Mucosa of rectum (tissue), 2 donors: Measurements from ENCODE around the gene KCNIP4.

ENCODE experiments used
- H3K27ac ChIP-seq, 2 donors: one replicate each; pipeline ENCODE4 v1.7.0; 2013; ENCODE audit warnings: inconsistent platforms in 2 of 2, low read depth in 2 of 2, low read length in 2 of 2
- H3K27me3 ChIP-seq, 2 donors: one replicate each; pipeline ENCODE4 v1.7.0; 2013; ENCODE audit warnings: low read length in 2 of 2; ENCODE audit not compliant: control insufficient read depth in 2 of 2, insufficient read depth in 2 of 2
- H3K36me3 ChIP-seq, 2 donors: one replicate each; pipeline ENCODE4 v1.7.0; 2013; ENCODE audit warnings: low read length in 2 of 2; ENCODE audit not compliant: control insufficient read depth in 2 of 2, insufficient read depth in 2 of 2
- H3K4me1 ChIP-seq, 2 donors: one replicate each; pipeline ENCODE4 v1.7.0; 2013; ENCODE audit warnings: low read length in 2 of 2, mild to moderate bottlenecking in 1 of 2; ENCODE audit not compliant: control insufficient read depth in 2 of 2, insufficient read depth in 2 of 2
- H3K4me3 ChIP-seq, 2 donors: one replicate each; pipeline ENCODE4 v1.7.0; 2013; ENCODE audit warnings: low read length in 2 of 2
- H3K9ac ChIP-seq, 2 donors: one replicate each; pipeline ENCODE4 v1.7.0; 2013; ENCODE audit warnings: low read length in 2 of 2, low read depth in 1 of 2, mild to moderate bottlenecking in 1 of 2
- H3K9me3 ChIP-seq, 2 donors: one replicate each; pipeline ENCODE4 v1.7.0; 2013; ENCODE audit warnings: low read length in 2 of 2; ENCODE audit not compliant: control insufficient read depth in 2 of 2
- donor health status: healthy.
- donor health status: Normal muscosa, but diverticular disease.

Gene KCNIP4

GRCh38 chr4:21716531-21716930 is 232.0 kb downstream of the KCNIP4 start:
- H3K36me3 ChIP-seq, result no peaks in the 10 kb centered on the region
- no peak overlapping the region for H3K9ac ChIP-seq

GRCh38 chr4:21710179-21710835 is 238.3 kb downstream of the KCNIP4 start:
- Histone ChIP-seq H3K27me3 (no peaks in the 10 kb centered on the region), H3K9me3 (no peaks in the 10 kb centered on the region), H3K9ac (no peak overlapping the region), H3K27ac (no peak overlapping the region), H3K4me3 (no peak overlapping the region), H3K4me1 (no peaks in the 10 kb centered on the region), H3K36me3 (no peaks in the 10 kb centered on the region)

More at GRCh38 chr4:21716531-21716930, 232.0 kb downstream of the KCNIP4 start:
- Histone ChIP-seq H3K4me1 (no peaks in the 10 kb centered on the region), H3K27me3 (no peaks in the 10 kb centered on the region), H3K4me3 (no peak overlapping the region), H3K9me3 (no peaks in the 10 kb centered on the region), H3K27ac (no peak overlapping the region)

- H3K27ac ChIP-seq, result no peak overlapping the region
- no peaks in the 10 kb centered on the region for H3K36me3 ChIP-seq
- no peak overlapping the region for H3K4me3 ChIP-seq
- no peaks in the 10 kb centered on the region for H3K9me3 ChIP-seq
- H3K4me1 ChIP-seq, result no peaks in the 10 kb centered on the region
- no peak overlapping the region for H3K9ac ChIP-seq
- H3K27me3 ChIP-seq, result no peaks in the 10 kb centered on the region
Measured at GRCh38 chr4:21709761-21710160, 238.8 kb downstream of the KCNIP4 start.

GRCh38 chr4:21709031-21709430 is 239.5 kb downstream of the KCNIP4 start:
- Histone ChIP-seq H3K4me3 (no peak overlapping the region), H3K27ac (no peak overlapping the region), H3K4me1 (no peaks in the 10 kb centered on the region)

GRCh38 chr4:21699446-21699845 is 249.1 kb downstream of the KCNIP4 start:
- Histone ChIP-seq H3K4me3 (no peak overlapping the region), H3K27ac (no peak overlapping the region), H3K9me3 (no peaks in the 10 kb centered on the region), H3K27me3 (no peaks in the 10 kb centered on the region), H3K36me3 (no peaks in the 10 kb centered on the region), H3K4me1 (no peaks in the 10 kb centered on the region), H3K9ac (no peak overlapping the region)

More at GRCh38 chr4:21709031-21709430, 239.5 kb downstream of the KCNIP4 start:
- H3K9me3 ChIP-seq, result no peaks in the 10 kb centered on the region
- H3K9ac ChIP-seq, result no peak overlapping the region
- H3K27me3 ChIP-seq, result no peaks in the 10 kb centered on the region
- H3K36me3 ChIP-seq, result no peaks in the 10 kb centered on the region

GRCh38 chr4:21697583-21697982 is 251.0 kb downstream of the KCNIP4 start:
- H3K4me1 ChIP-seq, result no peaks in the 10 kb centered on the region
- H3K36me3 ChIP-seq, result no peaks in the 10 kb centered on the region
- no peaks in the 10 kb centered on the region for H3K9me3 ChIP-seq
- H3K27ac ChIP-seq, result no peak overlapping the region
- H3K27me3 ChIP-seq, result no peaks in the 10 kb centered on the region
- no peak overlapping the region for H3K4me3 ChIP-seq
- H3K9ac ChIP-seq, result no peak overlapping the region

- no peaks in the 10 kb centered on the region for H3K9me3 ChIP-seq
- no peaks in the 10 kb centered on the region for H3K36me3 ChIP-seq
- H3K27ac ChIP-seq, result no peak overlapping the region
- no peak overlapping the region for H3K4me3 ChIP-seq
- no peaks in the 10 kb centered on the region for H3K4me1 ChIP-seq
- H3K9ac ChIP-seq, result no peak overlapping the region
- no peaks in the 10 kb centered on the region for H3K27me3 ChIP-seq
Measured at GRCh38 chr4:21695141-21695540, 253.4 kb downstream of the KCNIP4 start.

GRCh38 chr4:21692241-21692640 is 256.3 kb downstream of the KCNIP4 start:
- no peak overlapping the region for H3K27ac ChIP-seq
- H3K36me3 ChIP-seq, result no peaks in the 10 kb centered on the region
- H3K4me3 ChIP-seq, result no peak overlapping the region
- no peak overlapping the region for H3K9ac ChIP-seq
- H3K4me1 ChIP-seq, result no peaks in the 10 kb centered on the region
- H3K27me3 ChIP-seq, result no peaks in the 10 kb centered on the region
- no peaks in the 10 kb centered on the region for H3K9me3 ChIP-seq

GRCh38 chr4:21688596-21689265 is 259.8 kb downstream of the KCNIP4 start:
- H3K27me3 ChIP-seq, result no peaks in the 10 kb centered on the region
- H3K36me3 ChIP-seq, result no peaks in the 10 kb centered on the region
- H3K4me1 ChIP-seq, result no peaks in the 10 kb centered on the region
- H3K27ac ChIP-seq, result no peak overlapping the region
- no peak overlapping the region for H3K4me3 ChIP-seq
- H3K9me3 ChIP-seq, result no peaks in the 10 kb centered on the region
- no peak overlapping the region for H3K9ac ChIP-seq

GRCh38 chr4:21685911-21686310 is 262.7 kb downstream of the KCNIP4 start:
- H3K36me3 ChIP-seq, result no peaks in the 10 kb centered on the region

More at GRCh38 chr4:21685911-21686310, 262.7 kb downstream of the KCNIP4 start:
- no peak overlapping the region for H3K9ac ChIP-seq
- no peaks in the 10 kb centered on the region for H3K27me3 ChIP-seq
- H3K9me3 ChIP-seq, result no peaks in the 10 kb centered on the region
- no peaks in the 10 kb centered on the region for H3K4me1 ChIP-seq
- H3K4me3 ChIP-seq, result no peak overlapping the region
- no peak overlapping the region for H3K27ac ChIP-seq
